GM12801 (cell line): ENCODE data around the gene SLC35F5.

Experiments used
- CTCF ChIP-seq: IDR thresholded peaks from one replicate; pipeline ENCODE4 v1.5.1; 2011; ENCODE audit warnings: control low read depth; ENCODE audit not compliant: insufficient read length; ENCODE audit errors: extremely low read depth

Gene SLC35F5

GRCh38 chr2:113679457-113679856, 77.0 kb downstream of the SLC35F5 start:
- no peak for TF ChIP-seq CTCF

GRCh38 chr2:113677330-113677729, 79.1 kb downstream of the SLC35F5 start:
- no peak for TF ChIP-seq CTCF

- no peak for TF ChIP-seq CTCF
Measured at GRCh38 chr2:113676623-113677266, 79.7 kb downstream of the SLC35F5 start.

GRCh38 chr2:113675875-113676274, 80.6 kb downstream of the SLC35F5 start:
- no peak for TF ChIP-seq CTCF

- no peak for TF ChIP-seq CTCF
Measured at GRCh38 chr2:113672326-113672932, 84.0 kb downstream of the SLC35F5 start.
